ENCODE results near the gene DGAT2.

The DGAT2 gene

GRCh38 chr11:75802913-75803820 lies 34.6 kb downstream of the DGAT2 start:
- DNase-seq = peak; percentile 73

GRCh38 chr11:75809111-75809510 lies 40.5 kb downstream of the DGAT2 start:
- DNase-seq = no peak

- no peak for DNase-seq
These were observed 41.4 kb downstream of the DGAT2 start for GRCh38 chr11:75809991-75810390.

GRCh38 chr11:75810637-75811390 lies 42.2 kb downstream of the DGAT2 start:
- DNase-seq = no peak

GRCh38 chr11:75811485-75811884 lies 42.9 kb downstream of the DGAT2 start:
- no peak for DNase-seq

GRCh38 chr11:75812542-75813040 lies 44.0 kb downstream of the DGAT2 start:
- DNase-seq = no peak

- DNase-seq = no peak
These were observed 44.5 kb downstream of the DGAT2 start for GRCh38 chr11:75813124-75813523.

GRCh38 chr11:75813622-75814039 lies 45.1 kb downstream of the DGAT2 start:
- no peak for DNase-seq

- DNase-seq = no peak
These were observed 45.7 kb downstream of the DGAT2 start for GRCh38 chr11:75814363-75814676.

- peak; percentile 97 for DNase-seq
These were observed 46.2 kb downstream of the DGAT2 start, which contains the start of gene UVRAG for GRCh38 chr11:75814677-75815344. Gene UVRAG (plus strand): TSS chr11:75815210. CDS start chr11:75815408, 198 bp downstream.

- DNase-seq = peak; percentile 41
These were observed 47.0 kb downstream of the DGAT2 start for GRCh38 chr11:75815345-75816168.

- no peak for DNase-seq
These were observed 48.1 kb downstream of the DGAT2 start for GRCh38 chr11:75816561-75817239.

GRCh38 chr11:75820645-75821044 lies 52.1 kb downstream of the DGAT2 start:
- DNase-seq = no peak

GRCh38 chr11:75821202-75821601 lies 52.6 kb downstream of the DGAT2 start:
- no peak for DNase-seq

GRCh38 chr11:75822541-75822940 lies 54.0 kb downstream of the DGAT2 start:
- DNase-seq = no peak

- no peak for DNase-seq
These were observed 54.8 kb downstream of the DGAT2 start for GRCh38 chr11:75823415-75823814.

- DNase-seq = no peak
These were observed 55.4 kb downstream of the DGAT2 start for GRCh38 chr11:75823946-75824345.

- DNase-seq = no peak
These were observed 58.1 kb downstream of the DGAT2 start for GRCh38 chr11:75826461-75827230.

GRCh38 chr11:75827562-75827961 lies 59.0 kb downstream of the DGAT2 start:
- no peak for DNase-seq

GRCh38 chr11:75831915-75832502 lies 63.4 kb downstream of the DGAT2 start:
- DNase-seq = no peak

GRCh38 chr11:75834728-75835127 lies 66.2 kb downstream of the DGAT2 start:
- DNase-seq = no peak

Data from activated CD8-positive, alpha-beta memory T cell treated with anti-CD3 and anti-CD28 coated beads, Interleukin-2, amount 50 U/mL, for 4 hours (primary cell).